Sigmoid colon (tissue), 7 donors: ENCODE measurements around the gene ZNF25. TPM values are rescaled to one million over a fixed set of nuclear protein-coding genes. Genes with fewer than 3 reads are reported as not detected.

Source experiments
- DNase-seq: peaks from one replicate; pipeline ENCODE4 v3.0.0-alpha.2; 2019
- H3K27ac ChIP-seq, 4 donors: fragments of 200-600 bp; sonication (generic); one replicate each; pipeline ENCODE4 v1.5.1; 2016 to 2019; ENCODE audit warnings: mild to moderate bottlenecking in 1 of 4
- H3K27me3 ChIP-seq, 3 donors: fragments of 200-600 bp; sonication (generic); one replicate each; pipeline ENCODE4 v1.5.1; 2019; ENCODE audit warnings: mild to moderate bottlenecking in 1 of 3
- H3K36me3 ChIP-seq, 4 donors: fragments of 200-600 bp; sonication (generic); one replicate each; pipeline ENCODE4 v1.5.1; 2016 to 2019
- H3K4me1 ChIP-seq, 4 donors: fragments of 200-600 bp; sonication (generic); one replicate each; pipeline ENCODE4 v1.5.1; 2017 to 2019
- H3K4me3 ChIP-seq, 4 donors: fragments of 200-600 bp; sonication (generic); one replicate each; pipeline ENCODE4 v1.5.1; 2017 to 2019; ENCODE audit warnings: mild to moderate bottlenecking in 2 of 4, moderate library complexity in 1 of 4
- H3K9me3 ChIP-seq, 4 donors: fragments of 200-600 bp in 3 of 4; sonication (generic) in 3 of 4; one replicate each; pipeline versions ENCODE4 v1.5.1 to v1.6.1; 2013 to 2019
- CTCF ChIP-seq, 4 experiments: fragments of 450-650 bp in 3 of 4; fragments of 200-600 bp in 1 of 4; IDR thresholded peaks; one replicate each; pipeline ENCODE4 v1.5.1; 2016 to 2019; ENCODE audit warnings: antibody characterized with exemption in 4 of 4, mild to moderate bottlenecking in 3 of 4, moderate library complexity in 2 of 4
- EP300 ChIP-seq, 4 donors: sonication (generic); formaldehyde crosslinking; IDR thresholded peaks; one replicate each; pipeline ENCODE4 v1.6.1; 2017; ENCODE audit warnings: antibody characterized with exemption in 4 of 4
- POLR2A ChIP-seq, 2 donors: fragments of 450-650 bp; IDR thresholded peaks; one replicate each; pipeline ENCODE4 v1.6.1; 2016; ENCODE audit warnings: antibody characterized with exemption in 2 of 2, mild to moderate bottlenecking in 2 of 2, moderate library complexity in 2 of 2
- POLR2AphosphoS5 ChIP-seq, 4 donors: sonication (generic); formaldehyde crosslinking; IDR thresholded peaks; one replicate each; pipeline ENCODE4 v1.6.1; 2017; ENCODE audit warnings: antibody characterized with exemption in 4 of 4
- WGBS, 2 donors: extraction: QIAGEN DNeasy Blood & Tissue Kit; methylation state at CpG; one replicate each; pipeline ENCODE4 v1.1.7; 2013; 5-methylcytosine and 5-hydroxymethylcytosine counted together
- intact Hi-C: fragments of 100-400 bp; cut with DNase I; formaldehyde crosslinking; loops from one replicate; pipeline ENCODE4 v1.15.1; 2023
- polyA plus RNA-seq, 3 donors: library from polyadenylated mRNA; stranded (reverse); fragments of 200-250 nt; gene quantifications; one replicate each; pipeline ENCODE4 v1.2.3, GENCODE V29; 2013
- total RNA-seq, 4 donors: library from RNA; depleted of rRNA; stranded (reverse); fragments of >200 nt; gene quantifications; one replicate each; pipeline ENCODE4 v1.1.0, GENCODE V29; 2016
- donor health status: healthy with polysubstance abuse.
- donor health status: Bipolar disorder and iron deficiency.
- donor health status: healthy.

ZNF25 gene
- total and polyA plus RNA-seq, 7 donors, result 2.1 to 35.7 (median 20.5) TPM

- Histone ChIP-seq H3K4me3 (no peak overlapping the region), H3K36me3 (peaks cover 42 to 94% (median 54%) of the 10 kb centered on the region in 4 donors), H3K9me3 (peaks cover 0 to 8% (median 0%) of the 10 kb centered on the region in 4 donors), H3K27me3 (no peaks in the 10 kb centered on the region), H3K27ac (no peak overlapping the region), H3K4me1 (no peaks in the 10 kb centered on the region)
- intact Hi-C loops, result no loop called here
- TF ChIP-seq EP300 (IDR thresholded peaks at IDR 0.05) (no peak), CTCF (IDR thresholded peaks at IDR 0.05) (no peak), POLR2A (IDR thresholded peaks at IDR 0.05) (no peak), POLR2AphosphoS5 (IDR thresholded peaks at IDR 0.05) (no peak)
- 94 to 98% methylated on average over 3 of the region's 3 CpGs for WGBS, 2 donors
- no peak for DNase-seq
Observed at GRCh38 chr10:37952926-37953325, 23.5 kb downstream of the ZNF25 start.

GRCh38 chr10:37952043-37952755, 24.2 kb downstream of the ZNF25 start:
- WGBS, 2 donors, result 94 to 95% methylated on average over 2 of the region's 2 CpGs
- H3K36me3 ChIP-seq, result peaks cover 42 to 91% (median 52%) of the 10 kb centered on the region in 4 donors

GRCh38 chr10:37948210-37948609, 28.2 kb downstream of the ZNF25 start:
- Histone ChIP-seq H3K36me3 (peaks cover 15 to 68% (median 16%) of the 10 kb centered on the region in 4 donors), H3K4me1 (no peaks in the 10 kb centered on the region), H3K27me3 (no peaks in the 10 kb centered on the region), H3K9me3 (peaks cover 0 to 8% (median 0%) of the 10 kb centered on the region in 4 donors), H3K27ac (no peak overlapping the region), H3K4me3 (no peak overlapping the region)
- intact Hi-C loops, result no loop called here
- DNase-seq, result no peak
- TF ChIP-seq EP300 (IDR thresholded peaks at IDR 0.05) (no peak), POLR2AphosphoS5 (IDR thresholded peaks at IDR 0.05) (no peak), CTCF (IDR thresholded peaks at IDR 0.05) (no peak), POLR2A (IDR thresholded peaks at IDR 0.05) (no peak)
- WGBS, 2 donors, result 77 to 86% methylated on average over 3 of the region's 3 CpGs

More at GRCh38 chr10:37952043-37952755, 24.2 kb downstream of the ZNF25 start:
- H3K27ac ChIP-seq, result no peak overlapping the region
- intact Hi-C loops, result no loop called here
- no peak for DNase-seq
- no peaks in the 10 kb centered on the region for H3K27me3 ChIP-seq
- no peaks in the 10 kb centered on the region for H3K4me1 ChIP-seq
- H3K4me3 ChIP-seq, result no peak overlapping the region
- no peak for TF ChIP-seq EP300 (IDR thresholded peaks at IDR 0.05)
- no peak for TF ChIP-seq POLR2A (IDR thresholded peaks at IDR 0.05)
- TF ChIP-seq POLR2AphosphoS5 (IDR thresholded peaks at IDR 0.05), result no peak
- TF ChIP-seq CTCF (IDR thresholded peaks at IDR 0.05), result no peak
- peaks cover 0 to 8% (median 0%) of the 10 kb centered on the region in 4 donors for H3K9me3 ChIP-seq

- H3K27ac ChIP-seq, result no peak overlapping the region
- no peak for TF ChIP-seq EP300 (IDR thresholded peaks at IDR 0.05)
- H3K36me3 ChIP-seq, result peaks cover 8 to 61% (median 9%) of the 10 kb centered on the region in 4 donors
- H3K4me1 ChIP-seq, result no peaks in the 10 kb centered on the region
- H3K9me3 ChIP-seq, result peaks cover 0 to 6% (median 0%) of the 10 kb centered on the region in 4 donors
- no peaks in the 10 kb centered on the region for H3K27me3 ChIP-seq
- DNase-seq, result no peak
- H3K4me3 ChIP-seq, result no peak overlapping the region
- intact Hi-C loops, result no loop called here
Observed at GRCh38 chr10:37947526-37947925, 28.9 kb downstream of the ZNF25 start.

GRCh38 chr10:37937864-37938263, 38.6 kb downstream of the ZNF25 start:
- Histone ChIP-seq H3K27me3 (no peaks in the 10 kb centered on the region), H3K9me3 (no peaks in the 10 kb centered on the region), H3K4me3 (no peak overlapping the region), H3K36me3 (no peaks in the 10 kb centered on the region), H3K4me1 (peaks cover 0 to 8% (median 2%) of the 10 kb centered on the region in 4 donors), H3K27ac (no peak overlapping the region)
- TF ChIP-seq CTCF (IDR thresholded peaks at IDR 0.05) (no peak), POLR2A (IDR thresholded peaks at IDR 0.05) (no peak), EP300 (IDR thresholded peaks at IDR 0.05) (no peak), POLR2AphosphoS5 (IDR thresholded peaks at IDR 0.05) (no peak)
- 72 to 78% methylated on average over 5 of the region's 5 CpGs for WGBS, 2 donors
- no peak for DNase-seq
- intact Hi-C loops, result no loop called here
